Upper lobe of left lung (tissue), 6 donors: ENCODE data around the gene TAC4. TPM values are rescaled to one million over a fixed set of nuclear protein-coding genes. Genes with fewer than 3 reads are reported as not detected.
A peak's percentile ranks its signal among the peaks of the same experiment; 100 is the strongest.

Experiments used
- ATAC-seq, 2 donors: fragments of 200-7000 bp; cut with Tn5 transposase; one replicate each; pipeline ENCODE4 v1.9.1; 2022; ENCODE audit warnings: mild to moderate bottlenecking in 2 of 2, moderate library complexity in 2 of 2; ENCODE audit not compliant: low FRiP score in 2 of 2
- DNase-seq, 2 donors: peaks; one replicate each; pipeline ENCODE4 v3.0.0-alpha.2; 2019 to 2020
- H3K27ac ChIP-seq, 4 donors: fragments of 200-600 bp; sonication (generic); one replicate each; pipeline ENCODE4 v1.5.1; 2016 to 2019
- H3K27me3 ChIP-seq, 4 donors: fragments of 200-600 bp; sonication (generic); one replicate each; pipeline ENCODE4 v1.5.1; 2017 to 2019
- H3K36me3 ChIP-seq, 4 donors: fragments of 200-600 bp; sonication (generic); one replicate each; pipeline ENCODE4 v1.5.1; 2016 to 2019
- H3K4me1 ChIP-seq, 4 donors: fragments of 200-600 bp; sonication (generic); one replicate each; pipeline ENCODE4 v1.5.1; 2018 to 2019
- H3K4me3 ChIP-seq, 4 donors: fragments of 200-600 bp; sonication (generic); one replicate each; pipeline ENCODE4 v1.5.1; 2017 to 2019; ENCODE audit warnings: mild to moderate bottlenecking in 2 of 4, moderate library complexity in 1 of 4
- H3K9me3 ChIP-seq, 4 donors: fragments of 200-600 bp; sonication (generic); one replicate each; pipeline ENCODE4 v1.5.1; 2018 to 2019
- CTCF ChIP-seq, 6 experiments: fragments of 450-650 bp in 4 of 6; fragments of 200-600 bp in 2 of 6; sonication (generic) in 2 of 6; IDR thresholded peaks; one replicate each; pipeline ENCODE4 v1.5.1; 2016 to 2019; ENCODE audit warnings: antibody characterized with exemption in 6 of 6
- EP300 ChIP-seq, 4 donors: sonication (generic); formaldehyde crosslinking; IDR thresholded peaks; one replicate each; pipeline ENCODE4 v1.5.1; 2017; ENCODE audit warnings: antibody characterized with exemption in 4 of 4, control low read depth in 2 of 4
- POLR2A ChIP-seq, 4 donors: fragments of 450-650 bp; IDR thresholded peaks; one replicate each; pipeline ENCODE4 v1.5.1; 2016 to 2017; ENCODE audit warnings: antibody characterized with exemption in 4 of 4, mild to moderate bottlenecking in 2 of 4
- POLR2AphosphoS5 ChIP-seq, 2 donors: sonication (generic); formaldehyde crosslinking; IDR thresholded peaks; one replicate each; pipeline ENCODE4 v1.5.1; 2017; ENCODE audit warnings: antibody characterized with exemption in 2 of 2
- WGBS, 2 donors: methylation state at CpG; one replicate each; pipeline ENCODE4 v1.1.5; 2017 to 2018; 5-methylcytosine and 5-hydroxymethylcytosine counted together
- total RNA-seq, 6 donors: library from RNA; depleted of rRNA in 4 of 6; stranded (reverse); fragments of >200 nt in 4 of 6; gene quantifications; one replicate each; pipeline versions ENCODE4 v1.1.0 to v1.2.1, GENCODE V29; 2016 to 2021
- donor health status: DM: no; HTN: no; CAD: no; lungs with moderate emphysema.
- donor health status: DM: no; HTN: yes; CAD: no; lungs with severe emphysema.

TAC4 gene
- total RNA-seq, 6 donors from 2014 or later, result not detected

- Histone ChIP-seq H3K36me3 (no peaks in the 10 kb centered on the region), H3K4me3 (no peak overlapping the region), H3K27ac (no peak overlapping the region), H3K4me1 (peaks cover 6 to 18% (median 15%) of the 10 kb centered on the region in 4 donors), H3K9me3 (no peaks in the 10 kb centered on the region), H3K27me3 (no peaks in the 10 kb centered on the region)
- TF ChIP-seq POLR2A (IDR thresholded peaks at IDR 0.05) (no peak), POLR2AphosphoS5 (IDR thresholded peaks at IDR 0.05) (no peak), CTCF (IDR thresholded peaks at IDR 0.05) (no peak), EP300 (IDR thresholded peaks at IDR 0.05) (no peak)
- no peak for ATAC-seq
- no peak for DNase-seq
- WGBS, 2 donors, result 75 to 81% methylated on average over 10 of the region's 10 CpGs
These were observed 5.7 kb upstream of the TAC4 start for GRCh38 chr17:49853470-49854015.

DNA sequence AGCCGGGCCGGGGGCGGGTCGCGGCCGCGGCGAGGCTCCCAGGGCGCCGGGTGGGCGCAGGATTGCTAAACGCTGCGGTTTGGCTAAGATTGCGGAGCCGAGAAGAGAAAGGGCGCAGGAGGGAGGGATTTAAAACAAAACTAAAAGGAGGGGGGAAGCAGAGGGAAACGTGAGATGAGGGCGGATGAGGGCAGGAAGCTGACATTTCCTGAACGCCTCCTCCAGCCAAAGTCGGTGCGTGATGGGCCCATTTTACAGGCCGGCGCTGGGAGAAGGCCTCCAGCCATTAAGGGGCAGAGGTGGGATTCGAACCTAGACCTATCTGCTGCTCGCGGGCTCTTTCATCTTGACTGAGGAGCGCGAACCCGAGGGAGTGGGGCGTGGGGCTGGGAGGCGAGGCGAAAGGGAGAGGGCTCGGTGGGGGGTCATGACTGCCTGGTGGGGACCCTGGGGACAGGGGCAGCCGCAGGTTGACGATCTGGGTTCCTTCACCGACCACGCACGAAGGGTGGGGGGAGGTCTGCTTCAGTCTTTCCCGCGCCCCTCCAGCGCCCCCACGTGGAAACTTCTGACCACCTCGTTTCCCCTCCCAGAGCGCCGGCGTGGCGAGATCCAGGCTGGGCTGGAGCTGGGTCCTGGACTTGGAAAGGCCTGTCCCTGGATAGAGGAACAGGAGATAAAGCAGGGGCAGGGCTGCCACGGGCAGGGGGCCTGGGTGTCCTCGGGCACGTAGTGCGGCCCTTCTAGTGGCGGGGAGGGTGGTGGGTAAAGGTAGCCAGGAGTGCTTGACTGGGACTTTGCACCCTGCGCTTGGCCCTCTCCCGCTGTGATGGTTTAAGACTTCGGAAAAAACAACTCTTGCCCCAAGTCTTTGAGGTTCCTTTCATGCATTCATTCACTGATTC lies 3.8 kb upstream of the TAC4 start:
- Histone ChIP-seq H3K4me1 (peaks cover 6 to 18% (median 15%) of the 10 kb centered on the region in 4 donors), H3K36me3 (no peaks in the 10 kb centered on the region), H3K9me3 (no peaks in the 10 kb centered on the region), H3K27me3 (no peaks in the 10 kb centered on the region), H3K27ac (peak overlapping the region in 2 of 4 donors; percentile 70 to 77), H3K4me3 (peak overlapping the region; percentile 44 to 73 (median 70))
- ATAC-seq (peak; percentile 70 to 84), DNase-seq (peak; percentile 78 to 89)
- no peak for TF ChIP-seq EP300 (IDR thresholded peaks at IDR 0.05)
- no peak for TF ChIP-seq POLR2AphosphoS5 (IDR thresholded peaks at IDR 0.05)
- peak; percentile 54 to 82 (median 74) for TF ChIP-seq CTCF (IDR thresholded peaks at IDR 0.05)
- 9 to 13% methylated on average over 35 to 44 of the region's 55 CpGs for WGBS, 2 donors

- no peak for TF ChIP-seq POLR2AphosphoS5 (IDR thresholded peaks at IDR 0.05)
- no peak for TF ChIP-seq POLR2A (IDR thresholded peaks at IDR 0.05)
- no peak for TF ChIP-seq EP300 (IDR thresholded peaks at IDR 0.05)
- peak in 1 of 6 experiments; percentile 16 for TF ChIP-seq CTCF (IDR thresholded peaks at IDR 0.05)
- peak in 1 of 2 donors; percentile 48 for ATAC-seq
- 1 to 6% methylated on average over 41 to 60 of the region's 61 CpGs for WGBS, 2 donors
These were observed 3.0 kb upstream of the TAC4 start for GRCh38 chr17:49850772-49851386.

GRCh38 chr17:49850218-49850610 lies 2.3 kb upstream of the TAC4 start:
- WGBS, 2 donors, result 91 to 95% methylated on average over 5 of the region's 5 CpGs
- DNase-seq (no peak), ATAC-seq (no peak)
- H3K4me3 ChIP-seq, result no peak overlapping the region
- H3K36me3 ChIP-seq, result no peaks in the 10 kb centered on the region
- H3K9me3 ChIP-seq, result no peaks in the 10 kb centered on the region
- TF ChIP-seq CTCF (IDR thresholded peaks at IDR 0.05), result no peak
- no peak for TF ChIP-seq POLR2AphosphoS5 (IDR thresholded peaks at IDR 0.05)
- no peaks in the 10 kb centered on the region for H3K27me3 ChIP-seq
- H3K4me1 ChIP-seq, result peaks cover 11 to 22% (median 20%) of the 10 kb centered on the region in 4 donors
- H3K27ac ChIP-seq, result no peak overlapping the region

More at GRCh38 chr17:49850772-49851386, 3.0 kb upstream of the TAC4 start:
- Histone ChIP-seq H3K4me1 (peaks cover 6 to 18% (median 16%) of the 10 kb centered on the region in 4 donors), H3K4me3 (peak overlapping the region in 3 of 4 donors; percentile 70 to 73 (median 71)), H3K9me3 (no peaks in the 10 kb centered on the region), H3K36me3 (no peaks in the 10 kb centered on the region), H3K27ac (peak overlapping the region in 2 of 4 donors; percentile 70 to 77), H3K27me3 (no peaks in the 10 kb centered on the region)
- peak in 1 of 2 donors; percentile 87 for DNase-seq
